ENCODE data around the gene EVC2.
A peak's percentile ranks its signal among the peaks of the same experiment; 100 is the strongest.

Gene EVC2

GRCh38 chr4:5716391-5716790, 8.0 kb upstream of the EVC2 start:
- no peak overlapping the region for H3K4me3 ChIP-seq (ENCODE audit: low read depth, low read length)
- TF ChIP-seq CTCF (IDR thresholded peaks at IDR 0.05; ENCODE audit: low read depth, low read length) = no peak
- DNase-seq (ENCODE audit: low read depth, low spot score) = no peak
- in situ Hi-C loops (cut with HindIII; ENCODE audit: low sequenced_read_pairs) = no loop called here

DNA sequence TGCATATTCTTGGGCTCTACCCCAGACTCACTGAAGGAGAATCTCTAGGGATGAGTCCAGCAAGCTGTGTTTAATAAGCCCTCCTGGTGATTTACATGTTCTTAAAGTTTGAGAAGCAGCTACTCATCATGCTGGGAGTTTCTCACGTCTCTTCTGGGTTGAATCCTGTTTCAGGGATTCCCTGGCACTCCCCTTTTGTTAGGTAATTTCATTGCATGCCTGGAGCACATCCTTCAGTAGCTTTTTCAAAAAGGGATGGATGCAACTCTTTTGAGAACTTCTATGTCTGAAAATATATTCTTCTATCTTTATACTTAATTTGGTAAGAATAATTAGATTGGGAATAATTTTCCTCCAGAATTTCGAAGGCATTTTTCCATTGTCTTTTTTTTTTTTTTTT, 7.0 kb upstream of the EVC2 start:
- in situ Hi-C loops (cut with HindIII; ENCODE audit: low sequenced_read_pairs) = no loop called here
- TF ChIP-seq CTCF (IDR thresholded peaks at IDR 0.05; ENCODE audit: low read depth, low read length) = no peak
- no peak overlapping the region for H3K4me3 ChIP-seq (ENCODE audit: low read depth, low read length)
- DNase-seq (ENCODE audit: low read depth, low spot score) = no peak

DNA sequence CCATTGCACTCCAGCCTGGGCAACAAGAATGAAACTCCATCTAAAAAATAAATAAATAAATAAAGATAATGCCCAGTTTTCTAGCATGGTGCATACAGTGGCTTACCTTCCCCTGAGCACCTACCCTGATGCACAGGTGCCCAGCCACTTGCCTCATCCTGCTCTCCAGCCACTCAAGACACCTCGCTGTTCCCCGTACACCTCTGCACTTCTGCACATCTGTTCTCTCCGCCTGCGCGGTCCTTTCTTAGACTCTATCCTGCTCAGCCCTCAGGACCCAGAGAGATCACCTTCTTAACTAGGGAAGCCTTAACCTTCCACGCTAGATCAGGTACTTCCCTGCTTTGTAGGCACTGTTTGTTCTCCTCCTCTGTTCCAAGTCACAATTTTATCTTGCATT, 5.5 kb upstream of the EVC2 start:
- in situ Hi-C loops (cut with HindIII; ENCODE audit: low sequenced_read_pairs) = no loop called here
- no peak for DNase-seq (ENCODE audit: low read depth, low spot score)
- no peak overlapping the region for H3K4me3 ChIP-seq (ENCODE audit: low read depth, low read length)
- no peak for TF ChIP-seq CTCF (IDR thresholded peaks at IDR 0.05; ENCODE audit: low read depth, low read length)

DNA sequence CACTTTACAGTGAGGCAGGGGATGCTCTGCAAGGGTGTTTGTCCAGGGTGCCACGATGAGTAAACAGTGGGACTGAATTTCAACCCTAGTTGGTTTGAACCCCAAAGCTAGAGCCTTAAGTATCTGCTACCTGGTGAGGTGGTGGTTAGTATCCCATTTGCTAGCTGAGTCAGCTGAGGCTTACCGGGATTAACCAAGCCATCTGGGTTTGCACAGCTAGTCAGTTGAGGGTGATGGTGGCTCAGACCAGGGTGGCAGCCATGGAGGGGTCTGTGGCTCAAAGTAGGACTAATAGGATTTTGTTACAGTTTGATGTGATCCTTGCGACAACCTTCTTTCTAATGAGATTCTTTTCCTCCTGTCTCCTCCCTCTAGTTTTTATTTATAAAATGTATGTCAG, 4.6 kb upstream of the EVC2 start:
- no peak overlapping the region for H3K4me3 ChIP-seq (ENCODE audit: low read depth, low read length)
- in situ Hi-C loops (cut with HindIII; ENCODE audit: low sequenced_read_pairs) = no loop called here
- DNase-seq (ENCODE audit: low read depth, low spot score) = no peak
- TF ChIP-seq CTCF (IDR thresholded peaks at IDR 0.05; ENCODE audit: low read depth, low read length) = no peak

GRCh38 chr4:5712517-5712916, 4.2 kb upstream of the EVC2 start:
- no peak for TF ChIP-seq CTCF (IDR thresholded peaks at IDR 0.05; ENCODE audit: low read depth, low read length)
- H3K4me3 ChIP-seq (ENCODE audit: low read depth, low read length) = peak overlapping the region; percentile 66
- peak; percentile 75 for DNase-seq (ENCODE audit: low read depth, low spot score)
- in situ Hi-C loops (cut with HindIII; ENCODE audit: low sequenced_read_pairs) = no loop called here

GRCh38 chr4:5711479-5712184, 3.3 kb upstream of the EVC2 start:
- in situ Hi-C loops (cut with HindIII; ENCODE audit: low sequenced_read_pairs) = no loop called here
- TF ChIP-seq CTCF (IDR thresholded peaks at IDR 0.05; ENCODE audit: low read depth, low read length) = no peak
- peak overlapping the region; percentile 66 for H3K4me3 ChIP-seq (ENCODE audit: low read depth, low read length)
- DNase-seq (ENCODE audit: low read depth, low spot score) = peak; percentile 54

Data from astrocyte of the spinal cord (primary cell).